ENCODE results near the gene FCRL6.
A peak's percentile ranks its signal among the peaks of the same experiment; 100 is the strongest.

The FCRL6 gene

GRCh38 chr1:159854693-159855192 lies 52.6 kb downstream of the FCRL6 start (continued):
- no peak for TF ChIP-seq ZNF670 (tag by site-specific recombination; IDR thresholded peaks at IDR 0.05; ENCODE audit: low read depth)
- peak; percentile 26; the same call in 1 of the 2 replicates for TF ChIP-seq ZNF610 (tag by site-specific recombination; IDR thresholded peaks at IDR 0.05; ENCODE audit: borderline replicate concordance)
- no peak for TF ChIP-seq KLF10 (tag by site-specific recombination; IDR thresholded peaks at IDR 0.05)
- peak; percentile 28; the same call in 1 of the 2 replicates for TF ChIP-seq KLF1 (tag by site-specific recombination; IDR thresholded peaks at IDR 0.05)
- no peak for TF ChIP-seq HOXC10 (CRISPR knock-in tag; IDR thresholded peaks at IDR 0.05)
- no peak for TF ChIP-seq ZNF266 (tag by site-specific recombination; IDR thresholded peaks at IDR 0.05; ENCODE audit: low read depth)
- TF ChIP-seq PRDM6 (tag by site-specific recombination; IDR thresholded peaks at IDR 0.05), result no peak
- TF ChIP-seq, protein P1, sequence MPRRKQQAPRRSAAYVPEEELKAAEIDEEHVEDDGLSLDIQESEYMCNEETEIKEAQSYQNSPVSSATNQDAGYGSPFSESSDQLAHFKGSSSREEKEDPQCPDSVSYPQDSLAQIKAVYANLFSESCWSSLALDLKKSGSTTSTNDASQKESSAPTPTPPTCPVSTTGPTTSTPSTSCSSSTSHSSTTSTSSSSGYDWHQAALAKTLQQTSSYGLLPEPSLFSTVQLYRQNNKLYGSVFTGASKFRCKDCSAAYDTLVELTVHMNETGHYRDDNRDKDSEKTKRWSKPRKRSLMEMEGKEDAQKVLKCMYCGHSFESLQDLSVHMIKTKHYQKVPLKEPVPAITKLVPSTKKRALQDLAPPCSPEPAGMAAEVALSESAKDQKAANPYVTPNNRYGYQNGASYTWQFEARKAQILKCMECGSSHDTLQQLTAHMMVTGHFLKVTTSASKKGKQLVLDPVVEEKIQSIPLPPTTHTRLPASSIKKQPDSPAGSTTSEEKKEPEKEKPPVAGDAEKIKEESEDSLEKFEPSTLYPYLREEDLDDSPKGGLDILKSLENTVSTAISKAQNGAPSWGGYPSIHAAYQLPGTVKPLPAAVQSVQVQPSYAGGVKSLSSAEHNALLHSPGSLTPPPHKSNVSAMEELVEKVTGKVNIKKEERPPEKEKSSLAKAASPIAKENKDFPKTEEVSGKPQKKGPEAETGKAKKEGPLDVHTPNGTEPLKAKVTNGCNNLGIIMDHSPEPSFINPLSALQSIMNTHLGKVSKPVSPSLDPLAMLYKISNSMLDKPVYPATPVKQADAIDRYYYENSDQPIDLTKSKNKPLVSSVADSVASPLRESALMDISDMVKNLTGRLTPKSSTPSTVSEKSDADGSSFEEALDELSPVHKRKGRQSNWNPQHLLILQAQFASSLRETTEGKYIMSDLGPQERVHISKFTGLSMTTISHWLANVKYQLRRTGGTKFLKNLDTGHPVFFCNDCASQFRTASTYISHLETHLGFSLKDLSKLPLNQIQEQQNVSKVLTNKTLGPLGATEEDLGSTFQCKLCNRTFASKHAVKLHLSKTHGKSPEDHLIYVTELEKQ (tag by site-specific recombination; IDR thresholded peaks at IDR 0.05; ENCODE audit: borderline replicate concordance), result no peak
- no peak for TF ChIP-seq ZFP3 (tag by site-specific recombination; IDR thresholded peaks at IDR 0.05; ENCODE audit: low read depth)
- TF ChIP-seq ZNF274 (IDR thresholded peaks at IDR 0.05; ENCODE audit: low read length), result no peak
- no peak for TF ChIP-seq ZNF274 (tag by site-specific recombination; IDR thresholded peaks at IDR 0.05; ENCODE audit: borderline replicate concordance)
- peak; percentile 71 for TF ChIP-seq ZBTB8A (tag by site-specific recombination; IDR thresholded peaks at IDR 0.05)
- no peak for TF ChIP-seq ZFP41 (tag by site-specific recombination; IDR thresholded peaks at IDR 0.05; ENCODE audit: borderline replicate concordance)
- TF ChIP-seq, protein P2, sequence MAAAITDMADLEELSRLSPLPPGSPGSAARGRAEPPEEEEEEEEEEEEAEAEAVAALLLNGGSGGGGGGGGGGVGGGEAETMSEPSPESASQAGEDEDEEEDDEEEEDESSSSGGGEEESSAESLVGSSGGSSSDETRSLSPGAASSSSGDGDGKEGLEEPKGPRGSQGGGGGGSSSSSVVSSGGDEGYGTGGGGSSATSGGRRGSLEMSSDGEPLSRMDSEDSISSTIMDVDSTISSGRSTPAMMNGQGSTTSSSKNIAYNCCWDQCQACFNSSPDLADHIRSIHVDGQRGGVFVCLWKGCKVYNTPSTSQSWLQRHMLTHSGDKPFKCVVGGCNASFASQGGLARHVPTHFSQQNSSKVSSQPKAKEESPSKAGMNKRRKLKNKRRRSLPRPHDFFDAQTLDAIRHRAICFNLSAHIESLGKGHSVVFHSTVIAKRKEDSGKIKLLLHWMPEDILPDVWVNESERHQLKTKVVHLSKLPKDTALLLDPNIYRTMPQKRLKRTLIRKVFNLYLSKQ (tag by site-specific recombination; IDR thresholded peaks at IDR 0.05; ENCODE audit: borderline replicate concordance), result no peak
- TF ChIP-seq ZBTB20 (tag by site-specific recombination; IDR thresholded peaks at IDR 0.05), result peak; percentile 64
- TF ChIP-seq ZNF658 (tag by site-specific recombination; IDR thresholded peaks at IDR 0.05), result no peak
- TF ChIP-seq, protein P3, sequence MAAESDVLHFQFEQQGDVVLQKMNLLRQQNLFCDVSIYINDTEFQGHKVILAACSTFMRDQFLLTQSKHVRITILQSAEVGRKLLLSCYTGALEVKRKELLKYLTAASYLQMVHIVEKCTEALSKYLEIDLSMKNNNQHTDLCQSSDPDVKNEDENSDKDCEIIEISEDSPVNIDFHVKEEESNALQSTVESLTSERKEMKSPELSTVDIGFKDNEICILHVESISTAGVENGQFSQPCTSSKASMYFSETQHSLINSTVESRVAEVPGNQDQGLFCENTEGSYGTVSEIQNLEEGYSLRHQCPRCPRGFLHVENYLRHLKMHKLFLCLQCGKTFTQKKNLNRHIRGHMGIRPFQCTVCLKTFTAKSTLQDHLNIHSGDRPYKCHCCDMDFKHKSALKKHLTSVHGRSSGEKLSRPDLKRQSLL (tag by site-specific recombination; IDR thresholded peaks at IDR 0.05), result 0 out of 2 replicates have a peak, but pooled peaks have one; percentile 2
- no peak for TF ChIP-seq ZNF155 (tag by site-specific recombination; IDR thresholded peaks at IDR 0.05)
- peak; percentile 81 for TF ChIP-seq HIC1 (tag by site-specific recombination; IDR thresholded peaks at IDR 0.05)
- TF ChIP-seq ELK4 (IDR thresholded peaks at IDR 0.05; ENCODE audit: borderline replicate concordance, low read depth, low read length), result no peak
- TF ChIP-seq WT1 (tag by site-specific recombination; IDR thresholded peaks at IDR 0.05), result peak; percentile 6; the same call in 1 of the 2 replicates
- TF ChIP-seq, protein P4, sequence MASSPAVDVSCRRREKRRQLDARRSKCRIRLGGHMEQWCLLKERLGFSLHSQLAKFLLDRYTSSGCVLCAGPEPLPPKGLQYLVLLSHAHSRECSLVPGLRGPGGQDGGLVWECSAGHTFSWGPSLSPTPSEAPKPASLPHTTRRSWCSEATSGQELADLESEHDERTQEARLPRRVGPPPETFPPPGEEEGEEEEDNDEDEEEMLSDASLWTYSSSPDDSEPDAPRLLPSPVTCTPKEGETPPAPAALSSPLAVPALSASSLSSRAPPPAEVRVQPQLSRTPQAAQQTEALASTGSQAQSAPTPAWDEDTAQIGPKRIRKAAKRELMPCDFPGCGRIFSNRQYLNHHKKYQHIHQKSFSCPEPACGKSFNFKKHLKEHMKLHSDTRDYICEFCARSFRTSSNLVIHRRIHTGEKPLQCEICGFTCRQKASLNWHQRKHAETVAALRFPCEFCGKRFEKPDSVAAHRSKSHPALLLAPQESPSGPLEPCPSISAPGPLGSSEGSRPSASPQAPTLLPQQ (tag by site-specific recombination; IDR thresholded peaks at IDR 0.05), result peak; percentile 74; the same call in 1 of the 2 replicates
- TF ChIP-seq ZNF639 (tag by site-specific recombination; IDR thresholded peaks at IDR 0.05), result no peak
- TF ChIP-seq GLIS2 (tag by site-specific recombination; IDR thresholded peaks at IDR 0.05), result peak; percentile 69
- TF ChIP-seq ZNF548 (tag by site-specific recombination; IDR thresholded peaks at IDR 0.05), result no peak
- no peak for TF ChIP-seq GLI4 (tag by site-specific recombination; IDR thresholded peaks at IDR 0.05)

All from HEK293 (cell line).